BE2C (cell line): ENCODE results near the gene SMARCB1.

Experiments
- DNase-seq: peaks from one replicate; pipeline ENCODE4 v3.0.0-alpha.2; 2020
- H3K27me3 ChIP-seq: fragments of 250-450 bp; sonication (Bioruptor Pico); 2 replicates; pipeline ENCODE4 v1.5.1; 2020; ENCODE audit warnings: mild to moderate bottlenecking
- H3K36me3 ChIP-seq: fragments of 250-450 bp; sonication (Bioruptor Pico); 2 replicates; pipeline ENCODE4 v1.5.1; 2020; ENCODE audit warnings: mild to moderate bottlenecking
- H3K4me1 ChIP-seq: fragments of 250-450 bp; sonication (Bioruptor Pico); 2 replicates; pipeline ENCODE4 v1.5.1; 2020
- H3K4me3 ChIP-seq: 2 replicates; pipeline ENCODE4 v1.5.1; 2011; ENCODE audit warnings: low read depth, low read length
- H3K9me3 ChIP-seq: fragments of 250-450 bp; sonication (Bioruptor Pico); 2 replicates; pipeline ENCODE4 v1.5.1; 2020
- TF ChIP-seq, protein P1 (sequence below): IDR thresholded peaks from 2 replicates; pipeline ENCODE4 v1.5.1; 2012; ENCODE audit warnings: mild to moderate bottlenecking, low read depth, low read length

SMARCB1 gene

DNA sequence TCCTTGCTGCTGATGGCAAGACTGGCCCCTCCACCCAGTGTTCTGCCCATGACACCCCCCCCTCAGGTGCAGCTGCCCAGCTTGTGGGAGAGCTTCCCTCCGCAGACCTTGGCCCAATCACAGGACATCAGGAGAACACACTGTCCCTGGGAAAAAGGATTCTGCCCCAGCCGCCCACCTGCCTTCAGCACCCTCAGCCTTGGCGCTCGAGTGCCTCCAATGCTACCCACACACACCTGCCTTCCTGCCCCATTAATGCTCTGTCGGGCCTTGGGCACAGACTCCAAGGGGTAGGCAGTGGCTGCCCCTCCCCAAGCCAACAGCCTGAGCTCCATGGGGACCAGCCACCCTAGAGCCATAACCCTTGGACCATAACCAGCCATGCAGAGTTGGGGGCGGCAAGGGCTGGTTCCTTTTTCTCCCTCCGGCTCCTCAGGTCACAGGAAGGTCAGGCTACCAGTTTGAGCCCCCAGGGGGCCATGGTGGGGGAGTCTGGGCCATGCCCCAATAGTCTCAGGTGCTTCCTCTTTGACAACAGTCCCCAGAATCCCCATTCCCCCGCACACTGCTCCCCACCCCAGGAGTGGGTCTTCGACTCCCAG is 34.6 kb upstream of the SMARCB1 start:
- Histone ChIP-seq H3K27me3 (no peaks in the 10 kb centered on the region), H3K36me3 (no peaks in the 10 kb centered on the region), H3K9me3 (no peaks in the 10 kb centered on the region), H3K4me1 (peaks cover 2% of the 10 kb centered on the region; the same call in 1 of the 2 replicates), H3K4me3 (no peak overlapping the region)
- DNase-seq: no peak
- TF ChIP-seq, protein P1, sequence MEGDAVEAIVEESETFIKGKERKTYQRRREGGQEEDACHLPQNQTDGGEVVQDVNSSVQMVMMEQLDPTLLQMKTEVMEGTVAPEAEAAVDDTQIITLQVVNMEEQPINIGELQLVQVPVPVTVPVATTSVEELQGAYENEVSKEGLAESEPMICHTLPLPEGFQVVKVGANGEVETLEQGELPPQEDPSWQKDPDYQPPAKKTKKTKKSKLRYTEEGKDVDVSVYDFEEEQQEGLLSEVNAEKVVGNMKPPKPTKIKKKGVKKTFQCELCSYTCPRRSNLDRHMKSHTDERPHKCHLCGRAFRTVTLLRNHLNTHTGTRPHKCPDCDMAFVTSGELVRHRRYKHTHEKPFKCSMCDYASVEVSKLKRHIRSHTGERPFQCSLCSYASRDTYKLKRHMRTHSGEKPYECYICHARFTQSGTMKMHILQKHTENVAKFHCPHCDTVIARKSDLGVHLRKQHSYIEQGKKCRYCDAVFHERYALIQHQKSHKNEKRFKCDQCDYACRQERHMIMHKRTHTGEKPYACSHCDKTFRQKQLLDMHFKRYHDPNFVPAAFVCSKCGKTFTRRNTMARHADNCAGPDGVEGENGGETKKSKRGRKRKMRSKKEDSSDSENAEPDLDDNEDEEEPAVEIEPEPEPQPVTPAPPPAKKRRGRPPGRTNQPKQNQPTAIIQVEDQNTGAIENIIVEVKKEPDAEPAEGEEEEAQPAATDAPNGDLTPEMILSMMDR: no peak

DNA sequence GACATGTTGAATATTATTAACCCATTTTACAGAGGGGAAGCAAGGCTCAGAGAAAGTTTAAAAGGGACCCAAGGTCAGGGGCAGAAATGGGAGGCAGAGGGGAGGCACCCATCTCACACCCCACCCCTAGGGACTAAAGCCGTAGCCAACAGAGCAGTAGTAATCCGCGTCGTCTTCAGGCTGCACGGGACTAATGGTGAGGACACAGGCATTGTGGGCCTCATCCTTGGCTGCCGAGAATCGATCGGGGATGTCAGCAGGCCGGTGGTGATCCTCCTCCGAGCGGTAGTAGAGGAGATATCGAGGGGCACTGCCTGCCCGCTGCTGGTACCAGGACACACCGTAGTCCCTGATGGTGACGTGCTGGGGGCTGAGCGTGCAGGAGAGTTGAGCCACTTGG is 34.0 kb upstream of the SMARCB1 start:
- peaks cover 2% of the 10 kb centered on the region; the same call in 1 of the 2 replicates for H3K4me1 ChIP-seq

GRCh38 chr22:23753385-23753784 is 33.4 kb upstream of the SMARCB1 start:
- TF ChIP-seq, protein P1: no peak
- no peaks in the 10 kb centered on the region for H3K27me3 ChIP-seq
- no peak overlapping the region for H3K4me3 ChIP-seq
- H3K36me3 ChIP-seq: no peaks in the 10 kb centered on the region
- peaks cover 2% of the 10 kb centered on the region; the same call in 1 of the 2 replicates for H3K4me1 ChIP-seq
- no peak for DNase-seq
- no peaks in the 10 kb centered on the region for H3K9me3 ChIP-seq

More for the DNA sequence above, 34.0 kb upstream of the SMARCB1 start:
- DNase-seq: no peak
- Histone ChIP-seq H3K9me3 (no peaks in the 10 kb centered on the region), H3K27me3 (no peaks in the 10 kb centered on the region), H3K36me3 (no peaks in the 10 kb centered on the region), H3K4me3 (no peak overlapping the region)
- TF ChIP-seq, protein P1: no peak

- peaks cover 2% of the 10 kb centered on the region; the same call in 1 of the 2 replicates for H3K4me1 ChIP-seq
- H3K27me3 ChIP-seq: no peaks in the 10 kb centered on the region
- no peak for DNase-seq
- H3K36me3 ChIP-seq: no peaks in the 10 kb centered on the region
- H3K9me3 ChIP-seq: no peaks in the 10 kb centered on the region
- H3K4me3 ChIP-seq: no peak within 1 kb of the TSS
- TF ChIP-seq, protein P1: no peak
These were observed 32.4 kb upstream of the SMARCB1 start, which contains the start of gene VPREB3 for GRCh38 chr22:23754220-23754919. Gene VPREB3, minus strand, starts transcription at chr22:23754425. Its CDS starts 62 bp downstream, at chr22:23754363.

GRCh38 chr22:23754980-23755636 is 31.7 kb upstream of the SMARCB1 start:
- DNase-seq: no peak
- no peaks in the 10 kb centered on the region for H3K9me3 ChIP-seq
- TF ChIP-seq, protein P1: no peak
- no peaks in the 10 kb centered on the region for H3K36me3 ChIP-seq
- H3K27me3 ChIP-seq: no peaks in the 10 kb centered on the region
- peaks cover 2% of the 10 kb centered on the region; the same call in 1 of the 2 replicates for H3K4me1 ChIP-seq
- H3K4me3 ChIP-seq: no peak overlapping the region
